NCI-H128 (cell line): Measurements from ENCODE around the gene STK38.

Experiments
- DNase-seq: peaks from one replicate; lab custom pipeline; 2025; ENCODE audit not compliant: unreplicated experiment; lab: John Stamatoyannopoulos, UW

STK38 gene

DNA sequence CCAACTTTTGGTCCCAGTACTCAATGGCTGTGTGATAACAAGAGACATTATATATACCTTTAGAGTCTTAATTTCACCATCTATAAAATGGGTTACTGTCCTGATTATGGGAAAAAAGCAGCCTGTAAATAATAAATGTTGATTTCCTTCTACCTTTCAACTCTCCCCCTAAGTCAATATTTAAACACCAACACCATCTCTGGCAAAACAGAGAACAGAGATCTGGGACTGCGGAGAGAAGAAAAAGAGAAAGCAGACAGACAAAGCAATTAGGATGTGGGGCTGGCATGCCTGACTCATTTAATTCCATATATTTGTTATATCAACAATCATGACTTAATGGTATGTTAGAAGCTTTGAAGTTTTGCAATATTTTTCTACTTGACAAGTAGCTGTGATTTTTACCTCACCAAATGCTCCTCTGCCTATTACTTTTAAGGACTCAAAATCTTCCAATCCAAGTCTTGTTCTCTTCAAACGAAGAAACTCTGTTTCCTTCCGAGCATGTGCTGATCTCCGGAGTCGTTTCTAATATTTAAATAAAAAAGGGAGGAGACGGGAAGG, 23.3 kb downstream of the STK38 start:
- no peak for DNase-seq

DNA sequence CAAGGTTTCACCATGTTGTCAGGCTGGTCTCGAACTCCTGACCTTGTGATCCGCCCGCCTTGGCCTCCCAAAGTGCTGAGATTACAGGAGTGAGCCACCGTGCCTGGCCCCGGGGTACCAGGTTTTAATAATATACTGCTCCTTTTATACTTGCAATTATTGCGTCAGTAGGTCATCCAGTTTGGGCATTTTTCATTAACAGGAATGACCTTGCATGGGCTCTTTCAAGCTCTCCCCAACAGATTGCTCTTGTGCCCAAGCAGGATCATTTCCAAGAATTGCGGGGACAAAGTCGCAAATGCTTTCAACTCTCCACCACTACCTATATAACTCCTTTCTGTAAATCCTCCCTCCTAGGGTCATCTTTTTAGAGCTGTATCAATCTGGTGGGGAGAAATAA, 23.8 kb downstream of the STK38 start:
- no peak for DNase-seq

DNA sequence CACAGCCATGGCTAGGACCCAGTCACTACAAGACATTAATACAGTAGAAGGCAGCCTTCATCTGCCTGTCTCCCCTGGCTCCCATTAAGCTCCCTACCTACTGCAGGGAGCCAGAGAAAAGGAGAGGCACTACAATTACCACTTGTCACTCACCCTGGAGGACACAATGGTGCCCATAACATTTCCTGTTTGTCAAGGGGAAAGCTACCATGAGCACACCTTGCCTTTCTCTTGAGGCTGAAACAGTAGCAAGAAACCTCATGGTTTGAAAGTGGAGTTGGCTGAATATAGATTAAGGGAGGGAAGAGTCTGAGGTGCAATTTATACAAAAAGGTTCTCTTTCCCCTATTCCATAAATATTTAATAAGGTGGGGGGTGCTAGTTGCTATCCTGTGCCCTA, 27.9 kb downstream of the STK38 start:
- no peak for DNase-seq

DNA sequence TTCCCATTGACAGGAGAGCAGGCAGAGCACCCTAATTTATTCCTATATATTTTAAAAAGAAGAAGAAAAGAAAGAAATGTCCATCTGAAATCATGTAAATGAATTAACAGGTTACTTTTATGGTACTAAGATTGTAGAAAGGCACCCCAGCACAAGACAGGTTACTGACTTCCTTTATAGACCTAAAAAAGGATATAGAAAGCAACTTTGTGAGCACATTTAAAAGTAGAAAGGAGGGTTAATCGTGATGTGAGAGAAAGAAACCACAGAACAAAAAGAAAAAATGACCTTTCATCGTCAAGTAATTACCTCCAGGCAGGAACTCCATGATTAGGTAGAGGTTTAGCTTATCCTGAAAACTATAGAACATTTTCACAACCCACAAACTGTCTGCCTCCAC, 29.9 kb downstream of the STK38 start:
- DNase-seq: no peak

DNA sequence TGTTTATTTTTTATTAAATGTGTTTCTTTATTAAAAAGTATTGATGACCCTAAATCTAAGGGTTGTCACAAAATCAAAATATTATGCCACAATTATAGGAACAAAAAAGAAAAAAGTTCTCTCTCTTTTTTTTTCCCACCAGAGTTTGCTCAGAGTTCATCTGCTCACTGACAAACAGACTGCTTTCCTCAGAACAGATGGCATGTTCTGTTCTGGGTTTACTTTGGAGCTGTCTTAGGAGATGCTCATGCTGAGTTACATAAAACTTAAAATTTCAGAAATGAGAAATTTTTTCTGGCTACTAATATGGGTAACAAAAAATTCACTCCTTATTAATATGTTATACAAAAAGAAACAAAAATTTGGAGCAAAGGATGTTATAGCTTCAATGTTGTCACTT, 30.3 kb downstream of the STK38 start:
- no peak for DNase-seq

DNA sequence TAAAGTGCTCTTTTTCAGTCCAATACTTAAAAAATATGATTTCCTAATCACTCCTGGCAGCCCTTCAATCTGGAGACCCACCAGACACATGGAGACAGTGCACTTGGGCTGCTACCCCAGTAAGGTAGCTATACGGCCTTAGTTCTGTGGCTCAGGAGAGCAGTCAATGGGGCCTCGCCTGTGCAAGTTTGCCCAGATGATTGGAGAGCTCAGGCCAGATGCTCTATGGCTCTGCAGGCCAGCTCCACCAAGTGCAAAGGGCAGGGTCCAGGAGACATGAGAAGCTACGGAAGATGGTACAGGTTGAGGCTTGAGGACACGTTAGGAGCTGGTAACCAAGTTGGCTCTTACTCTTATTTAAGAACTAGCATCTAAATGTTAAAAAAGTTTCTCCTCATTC, 30.7 kb downstream of the STK38 start:
- no peak for DNase-seq

DNA sequence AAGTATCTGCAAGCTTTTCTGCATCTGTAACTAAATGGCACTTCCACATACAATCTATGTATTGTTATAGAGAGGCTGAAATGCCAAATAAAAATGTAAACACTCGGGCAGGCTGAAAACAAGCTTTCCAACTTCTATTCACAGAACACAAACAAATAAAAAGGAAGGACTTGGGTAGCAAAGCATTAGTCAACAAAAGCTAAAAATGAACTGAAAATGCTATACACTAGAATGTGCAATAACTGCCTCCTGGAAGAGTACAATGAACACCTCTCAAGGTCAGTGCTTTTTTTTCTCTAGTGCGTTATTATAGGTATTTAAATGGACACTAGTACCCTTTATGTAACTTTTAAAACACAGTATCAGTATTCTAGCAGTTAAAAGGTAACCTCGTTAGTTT, 31.4 kb downstream of the STK38 start:
- DNase-seq: no peak

DNA sequence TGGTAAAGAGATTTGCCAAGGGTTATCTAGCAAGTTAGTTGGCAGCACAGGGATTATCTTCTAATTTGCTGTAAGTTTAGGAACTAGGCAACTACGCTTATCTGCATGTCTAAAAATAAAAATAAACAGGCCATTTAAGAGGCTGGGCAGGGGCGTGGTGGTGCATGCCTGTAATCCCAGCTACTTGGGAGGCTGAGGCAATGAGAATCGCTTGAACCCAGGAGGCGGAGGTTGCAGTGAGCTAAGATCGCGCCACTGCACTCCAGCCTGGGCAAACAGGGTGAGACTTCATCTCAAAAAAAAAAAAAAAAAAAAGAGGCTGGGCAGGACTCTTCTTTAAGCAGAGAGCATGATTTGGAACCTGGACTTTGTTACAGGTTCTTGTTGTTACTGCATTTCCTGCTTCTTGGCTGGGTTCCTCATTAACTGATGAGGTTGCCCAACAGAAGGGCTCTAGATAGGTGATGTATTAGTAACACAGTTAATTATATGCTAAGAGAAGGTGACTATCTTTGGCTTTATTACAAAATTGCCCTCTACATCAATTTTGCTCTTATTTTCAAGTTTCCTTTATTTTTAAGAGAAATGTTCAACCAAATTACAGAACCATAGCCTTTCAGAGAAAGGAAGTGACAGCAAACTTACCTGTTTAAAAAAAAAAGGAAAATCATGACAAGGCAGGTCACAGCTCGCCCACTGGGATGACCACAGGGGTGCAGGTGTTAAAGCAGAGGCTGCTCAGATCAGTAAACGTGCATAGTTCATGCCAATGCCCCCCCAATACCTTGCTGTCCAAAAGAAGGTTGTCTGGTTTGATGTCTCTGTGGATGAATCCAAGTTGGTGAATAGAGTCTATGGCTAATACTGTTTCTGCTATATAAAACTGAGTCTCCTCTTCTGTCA, 32.5 kb downstream of the STK38 start:
- DNase-seq: no peak

DNA sequence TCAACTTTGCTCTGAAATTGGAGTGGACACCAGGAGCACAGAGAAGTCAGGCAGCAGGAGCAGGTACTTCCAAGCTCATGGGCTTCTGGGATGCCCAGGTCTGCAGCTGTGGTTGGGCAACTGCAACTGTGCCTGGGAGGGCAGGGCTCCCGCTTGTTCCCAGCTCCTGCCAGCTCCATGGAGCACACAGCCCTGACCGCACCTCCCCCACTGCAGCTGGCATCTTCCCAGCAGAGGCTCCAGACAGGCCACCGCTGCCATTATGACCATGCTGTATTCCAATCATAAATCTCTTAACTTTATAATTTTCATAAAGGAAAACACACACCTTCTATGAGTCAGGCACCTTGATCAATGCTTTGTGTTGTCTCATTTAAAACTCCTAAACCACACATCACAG, 36.9 kb downstream of the STK38 start:
- DNase-seq: no peak

DNA sequence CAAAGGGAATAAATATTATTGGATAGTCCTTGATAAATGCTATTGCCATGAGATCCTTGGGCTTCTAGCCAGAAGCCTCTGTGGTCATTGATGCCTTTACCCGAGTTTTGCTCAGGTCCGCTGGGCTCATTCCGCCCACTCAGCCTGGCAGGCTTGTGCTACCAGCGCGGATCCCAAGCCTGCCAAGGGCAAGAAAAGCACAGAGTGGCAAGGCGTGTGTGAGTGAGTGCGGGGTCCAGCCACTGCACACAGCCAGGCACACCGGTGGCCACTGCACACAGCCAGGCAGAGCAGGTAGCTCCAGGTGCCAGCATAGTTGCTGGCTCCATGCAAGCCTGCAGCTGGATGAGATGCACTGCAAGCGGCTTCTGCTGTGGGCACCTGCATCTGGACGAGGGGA, 38.7 kb downstream of the STK38 start:
- DNase-seq: no peak

DNA sequence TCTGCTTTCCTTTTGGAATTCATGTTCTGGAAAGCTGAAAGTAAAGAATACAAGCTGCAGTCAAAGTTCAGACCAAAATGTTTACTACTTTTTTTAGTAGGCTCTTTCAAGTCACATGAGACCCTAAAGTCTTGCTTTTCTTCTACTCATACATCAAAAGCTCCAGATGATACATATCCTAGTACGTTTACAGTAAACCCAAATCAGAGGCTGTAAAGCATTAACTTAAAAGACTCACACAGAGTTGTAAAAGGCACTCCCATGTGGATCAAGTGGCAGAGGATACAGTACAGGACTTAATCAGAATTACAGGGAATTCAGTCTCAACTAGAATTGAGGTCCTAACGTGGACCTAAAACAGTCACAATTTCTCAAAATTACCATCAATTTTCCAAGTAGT, 40.7 kb downstream of the STK38 start:
- DNase-seq: no peak

DNA sequence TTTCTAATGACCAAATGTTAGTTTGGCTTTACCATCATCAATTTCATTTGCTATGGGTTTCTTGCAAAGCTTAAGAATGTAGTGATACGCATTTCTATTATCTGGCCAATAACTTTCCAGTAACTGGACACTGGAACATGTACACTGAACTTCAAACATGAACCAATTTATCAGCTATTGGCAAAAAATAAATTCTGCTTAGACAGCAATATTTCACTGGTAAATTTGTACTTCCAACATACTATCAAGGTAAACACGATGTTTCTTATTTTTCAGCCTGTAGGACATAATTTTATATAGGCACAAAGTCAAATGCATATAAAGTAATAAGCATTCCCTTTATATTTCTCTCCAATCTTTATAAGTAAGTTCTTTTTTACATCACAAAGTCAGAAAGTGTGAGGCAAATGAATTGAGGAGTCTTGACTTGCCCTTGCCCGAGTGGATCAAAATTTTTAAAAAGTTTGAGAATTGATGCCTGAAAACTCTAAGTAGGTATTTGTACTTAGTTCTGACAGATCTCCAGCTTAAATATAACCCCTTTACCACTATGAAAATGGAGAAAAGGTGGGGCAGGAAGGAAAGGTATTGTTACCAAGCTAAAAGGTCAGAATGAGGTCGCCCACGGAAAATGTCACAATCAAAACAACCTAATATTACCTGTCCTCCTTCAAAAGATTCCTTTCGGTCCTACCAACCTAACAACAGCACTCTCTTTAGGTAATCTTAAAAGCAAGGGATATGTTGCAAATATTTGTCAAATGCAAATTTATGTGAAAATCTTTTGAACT, 41.3 kb downstream of the STK38 start:
- DNase-seq: no peak

DNA sequence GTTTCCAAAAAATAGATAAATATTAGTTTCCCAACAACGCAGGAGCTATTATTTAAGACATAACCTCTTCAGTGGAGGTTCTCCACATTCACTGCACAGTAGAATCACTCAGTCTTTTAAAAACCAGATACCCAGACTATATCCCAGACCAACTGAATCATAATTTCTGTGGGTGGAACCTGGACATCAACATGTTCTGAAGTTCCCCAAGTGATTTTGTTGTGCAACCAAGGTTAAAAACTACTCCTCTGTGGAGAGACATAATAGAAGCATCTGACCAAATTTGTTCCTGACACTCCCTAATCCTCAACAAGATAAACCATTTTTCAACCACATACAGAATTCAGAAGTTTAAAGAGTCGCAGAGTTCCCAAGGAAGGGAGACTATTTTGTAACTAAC, 42.3 kb downstream of the STK38 start:
- DNase-seq: no peak

DNA sequence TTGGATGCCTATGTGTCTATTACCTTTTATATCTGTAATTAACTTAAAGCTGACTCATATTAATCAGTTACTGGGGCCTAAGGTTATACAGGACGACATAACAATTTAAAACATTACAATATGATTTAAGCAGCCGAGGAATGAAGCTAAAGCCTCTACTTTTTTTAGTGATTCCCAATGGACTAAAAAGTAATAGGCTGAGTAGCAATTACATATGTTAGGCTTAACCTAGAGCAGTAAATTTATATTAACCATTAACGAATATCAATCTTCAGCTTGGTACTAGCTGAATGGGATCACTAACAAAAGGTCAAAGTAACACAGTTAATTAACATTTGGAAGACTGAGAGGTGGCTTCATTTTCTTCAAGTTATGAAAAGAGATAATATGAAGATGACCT, 43.1 kb downstream of the STK38 start:
- DNase-seq: no peak

DNA sequence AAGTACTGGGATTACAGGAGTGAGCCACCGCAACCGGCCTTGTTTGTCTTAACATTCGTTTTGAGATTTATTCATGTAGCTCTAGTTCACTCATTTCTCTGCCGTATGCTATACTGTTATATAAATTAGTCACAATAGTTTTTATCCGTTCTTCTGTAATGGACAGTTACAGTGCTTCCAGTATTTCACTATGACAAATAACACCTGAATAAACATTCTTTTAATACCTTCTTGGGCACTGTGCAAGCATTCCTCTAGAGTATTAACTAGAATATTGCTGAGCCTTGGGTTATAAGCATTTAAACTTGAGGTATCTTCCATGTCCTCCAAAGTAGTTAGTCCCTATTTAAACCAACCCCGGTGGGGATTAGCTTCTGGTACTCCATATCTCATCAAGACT, 45.6 kb downstream of the STK38 start:
- DNase-seq: no peak

DNA sequence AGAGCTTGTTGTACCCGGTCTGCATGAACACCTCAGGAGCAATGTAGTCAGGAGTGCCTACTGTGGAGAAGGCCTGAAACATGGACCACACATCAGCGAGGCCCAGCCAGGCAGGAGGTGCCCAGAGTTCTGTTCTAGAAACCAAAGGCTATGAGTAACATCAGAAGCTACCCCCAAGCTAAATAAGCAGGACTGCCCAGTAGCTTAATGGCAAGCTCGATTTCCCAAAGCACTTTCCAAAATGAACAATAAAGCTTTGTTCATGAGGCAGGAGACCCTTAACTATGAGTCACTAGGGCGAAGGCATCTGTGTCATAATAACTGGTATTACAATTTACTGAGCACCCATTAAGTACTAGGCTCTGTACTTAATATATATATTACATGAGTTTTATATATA, 47.4 kb downstream of the STK38 start:
- DNase-seq: no peak

DNA sequence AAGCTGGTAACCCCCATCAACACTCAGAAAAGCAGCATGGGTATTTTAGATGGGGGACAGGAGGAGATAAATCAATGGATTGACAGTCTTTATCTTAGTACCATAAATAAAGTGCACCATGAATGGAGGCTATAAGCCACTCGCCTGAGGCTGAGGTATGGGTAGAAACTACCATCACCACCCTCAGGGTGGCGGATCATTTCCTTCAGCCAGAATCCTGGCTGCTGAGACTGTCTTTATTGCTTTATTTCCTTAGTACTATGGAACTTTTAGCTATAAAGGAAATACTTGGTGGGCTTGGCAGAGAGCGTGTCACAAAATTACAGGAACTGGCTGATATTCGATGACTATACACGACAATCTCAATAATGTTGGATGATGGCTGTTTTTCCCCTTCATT, 52.2 kb downstream of the STK38 start:
- no peak for DNase-seq

DNA sequence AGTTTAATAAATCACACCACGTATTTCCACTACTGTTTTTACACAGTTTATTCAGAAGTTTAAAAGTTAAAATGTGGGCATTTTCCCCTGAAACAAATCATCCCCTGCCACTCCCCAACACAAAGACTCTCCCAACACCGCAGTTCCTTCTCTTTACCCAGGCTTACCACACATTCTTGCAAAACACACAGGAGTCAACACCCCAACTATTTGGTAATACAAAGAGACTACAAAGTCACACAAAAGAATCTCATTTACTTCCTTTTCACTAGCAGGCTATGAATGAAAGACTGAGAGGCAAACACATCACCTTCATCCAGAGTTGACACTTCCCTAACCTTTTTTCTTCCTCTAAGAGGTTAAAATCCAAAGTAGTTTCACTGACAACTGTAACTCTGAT, 53.4 kb downstream of the STK38 start:
- no peak for DNase-seq

DNA sequence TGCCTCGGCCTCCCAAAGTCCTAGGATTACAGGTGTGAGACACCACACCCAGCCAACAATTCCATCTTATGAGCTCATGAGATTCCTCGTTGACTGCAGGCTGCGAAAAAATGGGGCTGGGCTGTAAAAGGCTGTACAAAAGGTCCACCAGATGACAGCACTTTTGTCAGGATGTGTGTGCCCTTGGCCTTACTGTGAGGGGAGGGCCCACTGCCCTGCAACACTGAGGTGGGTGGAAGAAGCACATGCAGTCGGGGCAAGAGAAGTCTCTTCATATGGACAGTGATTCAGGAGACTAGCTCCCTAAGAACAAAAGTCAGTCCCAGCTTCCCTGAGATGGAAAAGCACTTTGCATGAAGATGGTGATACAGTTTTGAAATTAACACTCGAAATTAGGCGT, 54.0 kb downstream of the STK38 start:
- no peak for DNase-seq

DNA sequence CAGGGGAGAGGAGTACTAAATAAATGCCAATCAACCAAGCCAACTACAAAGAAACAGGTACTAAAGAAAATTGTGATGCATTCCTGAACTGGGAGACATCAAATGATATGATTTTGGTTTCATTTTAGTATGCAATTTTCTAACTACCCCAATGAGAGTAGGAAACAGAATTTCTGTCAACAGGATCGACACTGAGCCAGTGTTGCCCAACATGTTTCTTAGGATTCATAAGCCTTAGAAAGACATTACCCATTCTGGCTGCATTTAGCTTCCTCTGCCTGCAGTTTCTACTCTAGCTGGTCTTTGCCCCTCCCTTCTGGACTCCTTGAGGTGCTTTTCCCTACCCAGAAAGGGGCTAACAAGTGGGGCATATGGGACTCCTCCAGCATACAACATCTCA, 54.7 kb downstream of the STK38 start:
- no peak for DNase-seq

DNA sequence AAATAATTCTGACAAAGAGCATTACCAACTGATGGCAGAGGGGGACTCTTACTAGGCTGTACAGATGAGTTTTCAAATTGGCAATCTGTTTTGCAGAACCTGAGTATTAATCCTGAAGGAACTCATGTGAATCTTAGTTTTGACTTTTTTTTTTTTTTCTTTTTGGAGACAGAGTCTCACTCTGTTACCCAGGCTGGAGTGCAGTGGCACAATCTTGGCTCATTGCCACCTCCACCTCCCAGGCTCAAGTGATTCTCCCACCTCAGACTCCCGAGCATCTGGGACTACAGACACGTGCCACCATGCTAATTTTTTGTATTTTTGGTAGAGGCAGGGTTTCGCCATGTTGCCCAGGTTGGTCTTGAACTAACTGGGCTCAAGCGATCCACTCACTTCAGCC, 55.2 kb downstream of the STK38 start:
- no peak for DNase-seq

DNA sequence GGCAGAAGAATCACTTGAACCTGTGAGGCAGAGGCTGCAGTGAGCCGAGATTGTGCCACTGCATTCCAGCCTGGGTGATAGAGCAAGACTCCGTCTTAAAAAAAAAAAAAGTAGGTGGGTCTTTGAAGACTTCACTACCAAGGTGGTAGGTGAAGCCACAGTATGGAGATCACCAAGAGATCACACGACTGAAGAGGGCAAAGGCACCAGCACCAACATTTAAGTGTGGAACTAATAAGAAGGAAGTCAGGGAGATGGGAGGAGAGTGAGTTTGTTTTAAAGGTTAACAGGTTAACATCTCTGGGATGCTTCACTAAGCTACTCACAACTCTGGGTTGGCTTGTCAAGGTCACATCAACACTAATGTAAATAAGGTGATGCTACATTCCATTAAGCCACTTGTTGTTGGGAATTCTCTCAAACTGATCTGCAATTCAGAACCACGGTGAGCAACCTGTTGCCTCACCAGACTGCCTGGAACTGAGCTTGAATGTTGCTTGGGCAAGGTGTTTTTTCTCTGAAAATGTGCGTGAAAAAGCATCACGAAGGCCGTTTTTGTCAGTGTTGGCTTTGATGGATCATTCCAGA, 55.8 kb downstream of the STK38 start:
- DNase-seq: no peak
